Erythroblast (primary cell): Measurements from ENCODE around the gene PGF.

Experiments used
- GATA1 ChIP-seq: IDR thresholded peaks from 2 replicates; pipeline ENCODE4 v1.6.1; 2011; ENCODE audit warnings: low read depth, mild to moderate bottlenecking, control low read depth, low read length, moderate library complexity
- POLR2A ChIP-seq: IDR thresholded peaks from 2 replicates; pipeline ENCODE4 v1.6.1; 2011; ENCODE audit warnings: mild to moderate bottlenecking, low read length

DNA sequence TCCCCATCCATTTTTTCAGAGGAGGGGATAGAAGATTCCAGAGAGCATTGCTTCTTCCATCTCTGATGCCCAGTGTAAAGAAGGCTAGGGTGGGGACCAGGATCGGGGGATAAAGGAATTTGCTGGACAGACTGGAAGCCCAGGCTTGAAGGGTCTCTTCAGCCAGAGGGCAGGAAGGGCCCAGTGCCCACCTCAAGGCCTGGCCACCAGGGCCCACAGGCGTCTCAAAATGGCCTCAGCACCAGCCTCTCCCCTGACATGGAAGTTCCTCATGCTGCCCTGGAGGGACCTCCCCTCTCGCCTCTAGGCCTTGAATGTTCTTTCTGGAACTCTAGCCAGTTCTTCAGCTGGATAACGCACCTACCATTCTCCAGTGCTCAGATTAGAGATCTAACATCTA is 35.1 kb downstream of the PGF start:
- no peak for TF ChIP-seq POLR2A
- TF ChIP-seq GATA1 = no peak
